Psoas muscle (tissue), 8 donors: ENCODE measurements around the gene LPGAT1. TPM values are rescaled to one million over a fixed set of nuclear protein-coding genes. Genes with fewer than 3 reads are reported as not detected.

ENCODE experiments used
- ATAC-seq, 4 donors: fragments of 200-7000 bp; cut with Tn5 transposase; one replicate each; pipeline ENCODE4 v1.9.1; 2020; ENCODE audit warnings: moderate library complexity in 3 of 4, mild to moderate bottlenecking in 2 of 4
- DNase-seq, 2 donors: peaks; one replicate each; pipeline ENCODE4 v3.0.0-alpha.2; 2020
- H3K27ac ChIP-seq: fragments of 200-600 bp; one replicate; pipeline ENCODE4 v1.8.0; 2022
- H3K27me3 ChIP-seq, 3 donors: fragments of 200-600 bp in 1 of 3; one replicate each; pipeline versions ENCODE4 v1.6.1 to v1.8.0; 2013 to 2022; ENCODE audit warnings: low read length in 2 of 3, mild to moderate bottlenecking in 2 of 3, moderate library complexity in 1 of 3; ENCODE audit not compliant: insufficient read depth in 3 of 3
- H3K36me3 ChIP-seq, 2 donors: fragments of 200-600 bp in 1 of 2; one replicate each; pipeline versions ENCODE4 v1.6.1 to v1.8.0; 2013 to 2022; ENCODE audit warnings: low read depth in 1 of 2, mild to moderate bottlenecking in 1 of 2, moderate library complexity in 1 of 2; ENCODE audit not compliant: insufficient read depth in 1 of 2
- H3K4me1 ChIP-seq: fragments of 200-600 bp; one replicate; pipeline ENCODE4 v1.8.0; 2022
- H3K4me3 ChIP-seq: fragments of 200-600 bp; one replicate; pipeline ENCODE4 v1.8.0; 2022; ENCODE audit warnings: mild to moderate bottlenecking
- H3K9me3 ChIP-seq: fragments of 200-600 bp; one replicate; pipeline ENCODE4 v1.8.0; 2022
- CTCF ChIP-seq: fragments of 200-600 bp; IDR thresholded peaks from one replicate; pipeline ENCODE4 v1.8.0; 2022; ENCODE audit warnings: antibody characterized with exemption
- WGBS, 3 donors: extraction: QIAGEN DNeasy Blood & Tissue Kit; methylation state at CpG; one replicate each; pipeline versions ENCODE4 v1.1.6 to v1.1.7; 2013; 5-methylcytosine and 5-hydroxymethylcytosine counted together
- intact Hi-C, 2 donors: fragments of 100-400 bp; cut with DNase I; formaldehyde crosslinking; loops; one replicate each; pipeline versions ENCODE4 v1.11.0 to v1.14.2; 2022
- polyA plus RNA-seq, 3 donors: library from polyadenylated mRNA; stranded (reverse); fragments of 200-250 nt; gene quantifications; one replicate each; pipeline ENCODE4 v1.2.3, GENCODE V29; 2013
- total RNA-seq, 4 donors: library from RNA; stranded (reverse); fragmentation: NEBNext Ultra II Directional in 2 of 4; extraction: Animal tissue kit (Norgen Biotek cat#: 25700) in 2 of 4; gene quantifications; one replicate each; pipeline versions ENCODE4 v1.2.1 to v1.2.4, GENCODE V29; 2021 to 2023
- donor health status: healthy with polysubstance abuse.
- donor health status: DM: no; HTN: no; CAD: no; lungs with moderate emphysema.
- donor health status: Bipolar disorder and iron deficiency.
- donor health status: healthy.
- donor health status: DM: yes; HTN: yes; CAD: no.
- donor health status: DM: no; HTN: no; CAD: no.
- donor health status: DM: no; HTN: no; CAD: no.
- donor health status: DM: yes; HTN: yes; CAD: no.

LPGAT1 gene
- total and polyA plus RNA-seq, 7 donors = 6.2 to 26.2 (median 19.3) TPM

GRCh38 chr1:211739671-211740411, 90.7 kb downstream of the LPGAT1 start:
- WGBS, 3 donors = 51 to 62% (median 53%) methylated on average over 6 of the region's 6 CpGs
- Histone ChIP-seq H3K4me3 (no peak overlapping the region), H3K27ac (no peak overlapping the region), H3K36me3 (no peaks in the 10 kb centered on the region), H3K4me1 (no peaks in the 10 kb centered on the region), H3K27me3 (no peaks in the 10 kb centered on the region), H3K9me3 (no peaks in the 10 kb centered on the region)
- no peak for ATAC-seq
- TF ChIP-seq CTCF = no peak
- DNase-seq = no peak
- intact Hi-C loops = no loop called here

- intact Hi-C loops = no loop called here
- 55 to 91% (median 59%) methylated on average over 2 of the region's 2 CpGs for WGBS, 3 donors
- H3K4me1 ChIP-seq = no peaks in the 10 kb centered on the region
- H3K36me3 ChIP-seq = no peaks in the 10 kb centered on the region
- TF ChIP-seq CTCF = no peak
- no peaks in the 10 kb centered on the region for H3K9me3 ChIP-seq
- no peaks in the 10 kb centered on the region for H3K27me3 ChIP-seq
- H3K4me3 ChIP-seq = no peak overlapping the region
- DNase-seq = no peak
- ATAC-seq = no peak
- no peak overlapping the region for H3K27ac ChIP-seq
Measured at GRCh38 chr1:211738691-211739301, 91.8 kb downstream of the LPGAT1 start.

GRCh38 chr1:211738096-211738690, 92.4 kb downstream of the LPGAT1 start:
- DNase-seq (no peak), ATAC-seq (no peak)
- 79 to 89% (median 87%) methylated on average over 9 of the region's 9 CpGs for WGBS, 3 donors
- H3K27me3 ChIP-seq = no peaks in the 10 kb centered on the region
- no peaks in the 10 kb centered on the region for H3K4me1 ChIP-seq
- no peak overlapping the region for H3K27ac ChIP-seq
- intact Hi-C loops = no loop called here
- H3K4me3 ChIP-seq = no peak overlapping the region
- no peak for TF ChIP-seq CTCF
- no peaks in the 10 kb centered on the region for H3K9me3 ChIP-seq
- H3K36me3 ChIP-seq = no peaks in the 10 kb centered on the region

GRCh38 chr1:211737115-211738035, 93.2 kb downstream of the LPGAT1 start:
- Histone ChIP-seq H3K36me3 (no peaks in the 10 kb centered on the region), H3K9me3 (no peaks in the 10 kb centered on the region), H3K27ac (no peak overlapping the region), H3K4me3 (no peak overlapping the region), H3K27me3 (no peaks in the 10 kb centered on the region), H3K4me1 (no peaks in the 10 kb centered on the region)
- intact Hi-C loops = no loop called here
- DNase-seq (no peak), ATAC-seq (no peak)
- WGBS, 3 donors = 87 to 89% (median 88%) methylated on average over 15 of the region's 15 CpGs
- no peak for TF ChIP-seq CTCF
